Subcutaneous adipose tissue (tissue), 4 donors: ENCODE measurements around the gene PDLIM1. TPM values are rescaled to one million over a fixed set of nuclear protein-coding genes. Genes with fewer than 3 reads are reported as not detected.

Experiments used
- CTCF ChIP-seq: fragments of 450-650 bp; IDR thresholded peaks from one replicate; pipeline ENCODE4 v1.5.1; 2016; ENCODE audit warnings: low read depth, mild to moderate bottlenecking, control low read depth, antibody characterized with exemption, moderate library complexity
- total RNA-seq, 4 donors: library from RNA; depleted of rRNA; stranded (reverse); fragments of >200 nt; gene quantifications; one replicate each; pipeline ENCODE4 v1.1.0, GENCODE V29; 2016

PDLIM1 gene
- total RNA-seq, 4 donors from 2014 or later, result 79.2 to 118 (median 96.4) TPM

DNA sequence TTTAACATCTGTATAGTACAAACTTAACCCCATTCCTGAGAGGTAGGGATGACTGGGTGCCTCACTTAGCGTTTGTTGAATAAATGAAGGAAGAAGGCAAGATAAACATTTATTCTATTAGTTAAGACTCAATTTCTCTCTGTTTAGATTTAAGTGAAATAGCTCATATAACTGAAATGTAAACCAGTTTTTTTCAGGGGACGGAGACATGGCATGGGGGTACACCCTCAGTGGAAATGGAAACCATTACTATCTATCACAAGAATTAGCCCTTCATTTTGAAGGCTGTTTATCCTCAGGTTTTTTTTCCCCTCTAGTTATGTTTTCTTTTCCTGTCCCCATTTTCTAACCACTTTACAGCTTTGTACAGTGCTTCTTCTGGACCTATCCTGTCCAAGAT is 35.6 kb upstream of the PDLIM1 start:
- no peak for TF ChIP-seq CTCF

- TF ChIP-seq CTCF, result no peak
These were observed 35.1 kb upstream of the PDLIM1 start for GRCh38 chr10:95325863-95326262.

DNA sequence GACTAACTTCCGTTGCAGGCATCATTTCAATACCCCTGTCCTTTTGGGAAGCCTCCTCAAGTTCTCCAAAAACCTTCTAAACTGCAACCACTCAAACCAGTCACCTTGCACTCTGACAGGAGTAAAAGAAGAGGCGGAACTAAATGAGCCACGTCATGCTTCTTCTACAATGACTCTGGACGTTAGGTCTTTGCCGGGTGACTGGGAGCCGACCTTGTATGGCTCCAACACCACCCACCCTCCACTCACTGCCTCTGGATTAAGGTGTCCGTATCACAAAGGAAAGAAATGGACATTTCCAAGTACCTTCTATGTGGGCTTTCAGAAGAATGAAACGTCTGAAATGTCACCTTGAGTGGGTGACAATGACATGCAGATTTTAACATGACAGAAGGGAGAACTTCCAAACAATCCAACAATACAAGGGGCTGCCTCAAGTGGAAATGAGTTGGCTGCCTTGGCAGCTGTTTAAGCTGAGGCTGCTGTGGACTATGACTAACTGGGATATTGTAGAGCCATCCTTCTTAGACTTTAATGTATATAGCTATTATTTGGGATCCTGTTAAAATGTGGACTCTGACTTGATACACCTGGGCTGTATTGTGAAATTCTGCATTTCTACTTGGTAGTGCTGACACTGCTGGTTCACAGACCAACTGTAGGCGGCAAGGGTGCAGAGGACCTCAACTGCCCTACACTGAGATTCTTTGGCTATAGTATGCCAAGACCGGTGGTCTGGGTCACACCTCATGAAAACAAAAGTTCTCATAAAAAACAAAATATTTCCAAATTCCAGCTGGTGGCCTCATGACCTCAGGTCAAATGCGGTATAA is 33.8 kb upstream of the PDLIM1 start:
- TF ChIP-seq CTCF, result no peak

- no peak for TF ChIP-seq CTCF
These were observed 30.9 kb upstream of the PDLIM1 start for GRCh38 chr10:95321554-95322301.

DNA sequence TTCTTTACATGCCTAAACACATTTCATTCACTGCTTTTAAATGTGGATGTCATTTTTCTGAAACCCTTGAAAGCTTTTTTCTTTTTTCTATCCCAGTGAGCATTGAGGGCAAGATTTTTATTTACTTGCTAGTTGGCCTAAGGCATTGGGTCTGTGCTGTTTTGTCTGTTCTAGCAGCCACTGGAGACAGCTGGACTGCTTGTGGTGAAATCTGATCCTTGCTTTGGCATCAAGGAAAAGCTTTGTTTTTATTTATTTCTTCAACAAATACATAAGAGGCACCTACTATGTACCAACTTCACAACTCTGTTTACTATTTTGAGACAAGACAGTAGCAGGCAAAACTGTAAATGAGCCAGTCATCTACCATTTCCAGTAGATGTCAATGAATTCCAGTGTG is 28.4 kb upstream of the PDLIM1 start:
- TF ChIP-seq CTCF, result no peak

- TF ChIP-seq CTCF, result no peak
These were observed 24.7 kb upstream of the PDLIM1 start for GRCh38 chr10:95315509-95315908.

GRCh38 chr10:95314192-95314918 is 23.6 kb upstream of the PDLIM1 start:
- TF ChIP-seq CTCF, result no peak
